ENCODE results near the gene ZNF182.
"Not testable (repeated sequence)": the region's sequence is repeated elsewhere in the genome, so short reads cannot be mapped to it uniquely, and the experiment has no call there.

ZNF182 gene

DNA sequence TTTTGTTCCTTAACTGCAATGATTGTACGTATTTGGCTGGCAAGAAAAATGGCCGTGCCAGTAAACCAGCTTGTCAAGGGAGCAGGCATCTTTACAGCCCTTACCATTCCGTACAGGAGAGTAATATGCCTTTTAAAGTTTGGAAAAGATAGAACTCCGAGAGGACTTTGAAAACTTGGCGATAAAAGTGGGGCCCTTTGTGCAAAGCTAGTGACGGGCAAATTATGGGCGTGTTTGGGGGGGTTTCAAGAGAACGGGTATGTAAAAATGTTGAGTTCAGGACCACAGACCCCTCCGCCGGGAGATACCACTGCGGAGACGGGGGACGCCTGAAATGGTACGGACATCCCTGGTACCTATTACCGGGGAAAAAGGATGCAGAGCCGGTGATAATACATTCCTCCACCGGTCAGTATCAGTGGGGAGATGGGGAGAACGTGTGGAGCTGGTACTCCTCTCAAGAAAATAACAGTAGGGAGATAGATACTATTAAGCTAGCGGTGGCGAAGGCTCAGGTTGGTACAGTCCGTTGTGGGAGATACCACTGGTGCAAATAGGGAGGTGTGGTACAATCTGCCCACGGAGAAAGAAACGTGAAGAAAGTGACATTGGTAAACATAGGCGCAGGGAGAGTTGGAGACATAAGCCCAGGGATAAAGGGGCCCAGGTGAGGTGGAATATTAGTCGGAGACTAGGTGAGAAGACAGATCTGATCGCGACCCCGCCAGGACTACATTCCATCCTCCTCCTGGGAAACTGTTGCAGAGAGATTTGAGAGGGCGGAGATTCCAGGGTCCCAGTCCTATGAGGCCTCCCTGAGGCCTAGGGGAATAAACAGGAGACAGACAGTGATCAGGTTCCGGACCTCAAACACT, 17.5 kb upstream of the ZNF182 start:
- TF ChIP-seq, protein P1, sequence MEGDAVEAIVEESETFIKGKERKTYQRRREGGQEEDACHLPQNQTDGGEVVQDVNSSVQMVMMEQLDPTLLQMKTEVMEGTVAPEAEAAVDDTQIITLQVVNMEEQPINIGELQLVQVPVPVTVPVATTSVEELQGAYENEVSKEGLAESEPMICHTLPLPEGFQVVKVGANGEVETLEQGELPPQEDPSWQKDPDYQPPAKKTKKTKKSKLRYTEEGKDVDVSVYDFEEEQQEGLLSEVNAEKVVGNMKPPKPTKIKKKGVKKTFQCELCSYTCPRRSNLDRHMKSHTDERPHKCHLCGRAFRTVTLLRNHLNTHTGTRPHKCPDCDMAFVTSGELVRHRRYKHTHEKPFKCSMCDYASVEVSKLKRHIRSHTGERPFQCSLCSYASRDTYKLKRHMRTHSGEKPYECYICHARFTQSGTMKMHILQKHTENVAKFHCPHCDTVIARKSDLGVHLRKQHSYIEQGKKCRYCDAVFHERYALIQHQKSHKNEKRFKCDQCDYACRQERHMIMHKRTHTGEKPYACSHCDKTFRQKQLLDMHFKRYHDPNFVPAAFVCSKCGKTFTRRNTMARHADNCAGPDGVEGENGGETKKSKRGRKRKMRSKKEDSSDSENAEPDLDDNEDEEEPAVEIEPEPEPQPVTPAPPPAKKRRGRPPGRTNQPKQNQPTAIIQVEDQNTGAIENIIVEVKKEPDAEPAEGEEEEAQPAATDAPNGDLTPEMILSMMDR (IDR thresholded peaks at IDR 0.05): no peak
- Mint-ChIP-seq H3K27me3 (ENCODE audit: low read depth, poor library complexity) (no peaks in the 10 kb centered on the region), H3K9me3 (peaks cover 42% of the 10 kb centered on the region), H3K4me3 (peak overlapping the region; percentile 95), H3K27ac (peak overlapping the region; percentile 100), H3K4me1 (peaks cover 5% of the 10 kb centered on the region), H3K36me3 (ENCODE audit: low read depth) (no peaks in the 10 kb centered on the region)
- DNase-seq: peak; percentile 74

DNA sequence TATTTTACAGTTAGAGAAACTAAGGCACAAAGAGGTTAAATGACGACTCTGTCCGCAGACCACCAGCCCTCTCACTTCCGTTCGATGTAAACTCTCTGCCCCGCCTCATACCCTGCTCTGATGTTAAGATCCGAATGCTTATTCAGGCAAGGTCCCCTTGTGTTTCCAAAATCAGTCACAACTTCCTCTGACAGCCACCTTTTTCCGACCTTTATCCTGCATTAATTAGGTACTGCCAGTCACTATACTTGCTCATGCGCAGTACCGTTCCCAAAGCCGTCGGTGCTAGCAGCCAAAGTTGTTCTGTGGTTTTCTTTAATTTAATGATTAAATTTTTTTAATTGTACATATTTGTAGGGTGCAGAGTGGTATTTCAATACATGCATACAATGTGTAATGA, 16.7 kb upstream of the ZNF182 start:
- not testable (repeated sequence) for H3K4me1 Mint-ChIP-seq; H3K27me3 Mint-ChIP-seq (ENCODE audit: low read depth, poor library complexity); H3K27ac Mint-ChIP-seq; DNase-seq; H3K36me3 Mint-ChIP-seq (ENCODE audit: low read depth)
- Mint-ChIP-seq H3K4me3 (peak overlapping the region; percentile 95), H3K9me3 (peaks cover 39% of the 10 kb centered on the region)

DNA sequence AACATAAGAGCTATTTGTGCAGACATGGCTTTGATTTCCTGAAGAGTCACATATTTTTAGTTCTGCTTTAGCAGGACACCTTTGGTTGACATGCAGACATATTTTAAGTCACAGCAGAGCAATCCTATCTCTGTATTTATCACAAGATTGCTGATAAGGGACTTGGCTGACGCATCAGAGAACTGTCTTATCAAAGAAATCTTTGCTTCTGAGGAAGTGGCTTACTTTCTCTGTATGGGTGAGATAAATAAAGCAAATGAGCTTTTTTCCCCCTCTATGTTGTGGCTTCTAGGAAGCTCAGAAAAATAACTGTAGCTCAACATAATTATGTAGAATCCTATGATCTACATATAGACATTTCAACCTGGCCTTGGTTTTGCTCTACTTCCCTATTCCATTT, 16.1 kb upstream of the ZNF182 start:
- not testable (repeated sequence) for H3K27me3 Mint-ChIP-seq (ENCODE audit: low read depth, poor library complexity); H3K4me3 Mint-ChIP-seq; H3K36me3 Mint-ChIP-seq (ENCODE audit: low read depth); H3K4me1 Mint-ChIP-seq; DNase-seq; H3K27ac Mint-ChIP-seq
- H3K9me3 Mint-ChIP-seq: peaks cover 35% of the 10 kb centered on the region

DNA sequence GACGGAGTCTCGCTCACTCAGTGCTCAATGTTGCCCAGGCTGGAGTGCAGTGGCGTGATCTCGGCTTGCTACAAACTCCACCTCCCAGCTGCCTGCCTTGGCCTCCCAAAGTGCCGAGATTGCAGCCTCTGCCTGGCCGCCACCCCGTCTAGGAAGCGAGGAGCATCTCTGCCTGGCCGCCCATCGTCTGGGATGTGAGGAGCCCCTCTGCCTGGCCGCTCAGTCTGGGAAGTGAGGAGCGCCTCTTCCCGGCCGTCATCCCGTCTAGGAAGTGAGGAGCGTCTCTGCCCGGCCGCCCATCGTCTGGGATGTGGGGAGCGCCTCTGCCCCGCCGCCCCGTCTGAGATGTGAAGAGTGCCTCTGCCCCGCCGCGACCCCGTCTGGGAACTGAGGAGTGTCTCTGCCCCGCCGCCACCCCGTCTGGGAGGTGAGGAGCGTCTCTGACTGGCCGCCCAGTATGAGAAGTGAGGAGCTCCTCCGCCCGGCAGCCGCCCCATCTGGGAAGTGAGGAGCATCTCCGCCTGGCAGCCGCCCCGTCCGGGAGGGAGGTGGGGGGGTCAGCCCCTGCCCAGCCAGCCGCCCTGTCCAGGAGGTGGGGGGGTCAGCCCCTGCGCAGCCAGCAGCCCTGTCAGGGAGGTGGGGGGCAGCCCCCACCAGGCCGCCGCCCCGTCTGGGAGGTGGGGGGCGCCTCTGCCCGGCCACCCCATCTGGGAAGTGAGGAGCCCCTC, 13.0 kb upstream of the ZNF182 start:
- peaks cover 33% of the 10 kb centered on the region for H3K9me3 Mint-ChIP-seq
- H3K4me1 Mint-ChIP-seq; H3K4me3 Mint-ChIP-seq; H3K27me3 Mint-ChIP-seq (ENCODE audit: low read depth, poor library complexity); H3K27ac Mint-ChIP-seq; DNase-seq; H3K36me3 Mint-ChIP-seq (ENCODE audit: low read depth): not testable (repeated sequence)

DNA sequence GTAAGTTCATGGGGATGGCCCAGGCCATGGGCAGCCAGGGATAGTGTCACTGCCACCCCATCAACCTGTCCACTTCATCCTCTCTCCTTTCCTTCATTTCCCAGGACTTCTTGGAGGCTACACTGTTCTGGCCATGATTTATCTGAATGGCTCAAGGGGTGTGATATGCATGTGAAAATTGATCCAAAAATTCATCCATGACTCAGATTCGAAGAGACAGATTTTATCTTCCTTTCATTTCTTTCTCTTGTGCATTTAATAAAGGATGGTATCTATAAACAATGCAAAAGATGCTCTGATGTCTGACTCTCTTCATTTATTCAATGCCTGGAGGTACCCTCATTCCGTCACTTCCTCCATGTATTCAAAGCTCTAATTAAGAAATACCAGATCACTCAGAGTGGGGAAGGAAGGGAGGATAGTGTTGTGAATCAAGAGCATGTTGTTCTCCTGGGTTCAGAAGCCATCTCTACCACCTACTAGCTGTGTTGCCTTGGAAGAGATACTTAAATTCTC, 5.7 kb upstream of the ZNF182 start:
- H3K27me3 Mint-ChIP-seq (ENCODE audit: low read depth, poor library complexity); H3K4me1 Mint-ChIP-seq; DNase-seq; H3K27ac Mint-ChIP-seq; H3K4me3 Mint-ChIP-seq; H3K36me3 Mint-ChIP-seq (ENCODE audit: low read depth): not testable (repeated sequence)
- H3K9me3 Mint-ChIP-seq: peaks cover 20% of the 10 kb centered on the region

DNA sequence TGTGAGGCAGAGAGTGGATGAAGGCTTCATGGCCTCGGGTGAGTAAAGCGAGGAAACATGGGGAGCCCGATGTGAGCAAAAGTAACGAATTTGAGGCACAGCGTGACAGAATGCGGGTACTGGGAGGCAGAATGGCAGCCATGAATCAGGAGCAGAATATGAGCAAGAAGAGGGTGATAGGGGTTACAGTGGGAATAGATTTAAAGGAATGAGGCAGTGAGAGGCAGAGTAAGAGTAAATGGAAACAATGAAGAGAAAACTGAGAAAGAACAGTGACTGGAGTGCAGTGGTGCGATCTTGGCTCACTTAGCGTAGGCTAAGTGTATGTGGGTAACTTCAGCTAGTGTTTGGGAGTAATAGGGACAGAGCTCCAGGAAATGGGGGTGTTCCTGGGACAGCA, 2.9 kb upstream of the ZNF182 start, which contains the start of gene SPACA5:
Gene SPACA5 (plus strand): TSS at position 301 of the 400 bp plus-strand sequence. CDS start 815 bp downstream, outside the sequence.
- not testable (repeated sequence) for DNase-seq; H3K4me3 Mint-ChIP-seq; H3K27me3 Mint-ChIP-seq (ENCODE audit: low read depth, poor library complexity); H3K36me3 Mint-ChIP-seq (ENCODE audit: low read depth)
- Mint-ChIP-seq H3K27ac (peak within 1 kb of the TSS; percentile 72), H3K9me3 (peaks cover 16% of the 10 kb centered on the region), H3K4me1 (peaks cover 16% of the 10 kb centered on the region)

DNA sequence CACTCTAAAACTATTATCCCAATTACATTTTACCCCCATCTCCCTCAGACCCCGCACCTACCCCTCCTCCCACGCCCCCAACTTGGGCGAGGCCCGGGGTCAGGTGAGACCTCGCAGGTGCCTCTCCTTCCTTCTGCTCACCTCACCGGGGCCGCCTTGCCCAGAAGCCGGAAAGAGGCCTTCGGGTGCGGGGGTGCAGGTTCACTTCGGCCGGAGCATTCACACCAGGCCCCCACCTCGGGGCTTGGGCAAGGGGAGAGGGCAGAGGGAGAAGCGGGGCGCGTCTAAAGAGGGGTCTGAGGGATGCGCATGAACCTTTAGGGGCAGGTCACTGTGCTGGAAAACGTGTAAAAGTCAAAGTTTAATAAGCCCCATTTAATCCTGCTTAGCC, 427 bp downstream of the ZNF182 start:
- TF ChIP-seq, protein P1 (IDR thresholded peaks at IDR 0.05): no peak
- peak overlapping the region; percentile 90 for H3K27ac Mint-ChIP-seq
- DNase-seq: peak; percentile 2

DNA sequence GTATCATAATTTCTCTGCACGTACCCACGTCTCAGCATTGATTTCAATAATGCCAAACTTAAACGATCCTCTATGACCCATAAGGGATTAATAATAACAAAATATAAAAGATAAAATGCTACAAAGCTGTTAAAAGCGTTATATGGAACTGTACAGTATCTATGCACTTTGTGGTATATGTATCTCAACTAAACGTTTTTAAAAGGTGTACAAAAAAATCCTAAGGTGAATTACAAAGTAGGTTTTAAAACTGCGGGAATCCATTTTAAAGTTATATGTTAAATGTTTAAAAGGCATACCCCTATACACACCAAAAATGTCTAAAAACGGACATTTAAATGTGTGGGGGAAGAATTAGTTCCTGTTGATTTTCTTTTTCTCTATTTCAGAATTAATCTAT, 860 bp downstream of the ZNF182 start:
- Mint-ChIP-seq H3K36me3 (ENCODE audit: low read depth) (peaks cover 30% of the 10 kb centered on the region), H3K9me3 (peaks cover 44% of the 10 kb centered on the region), H3K4me1 (peaks cover 16% of the 10 kb centered on the region), H3K27ac (no peak overlapping the region), H3K27me3 (ENCODE audit: low read depth, poor library complexity) (peaks cover 2% of the 10 kb centered on the region), H3K4me3 (peak overlapping the region; percentile 98)
- no peak for DNase-seq
- TF ChIP-seq, protein P1 (IDR thresholded peaks at IDR 0.05): no peak

More for the DNA sequence above, 427 bp downstream of the ZNF182 start:
- H3K4me1 Mint-ChIP-seq: peaks cover 16% of the 10 kb centered on the region
- H3K4me3 Mint-ChIP-seq: peak overlapping the region; percentile 98
- peaks cover 39% of the 10 kb centered on the region for H3K9me3 Mint-ChIP-seq
- H3K36me3 Mint-ChIP-seq (ENCODE audit: low read depth): peaks cover 26% of the 10 kb centered on the region
- peaks cover 2% of the 10 kb centered on the region for H3K27me3 Mint-ChIP-seq (ENCODE audit: low read depth, poor library complexity)

Data from nephron progenitor cell (in vitro differentiated cells).